NCI-H187 treated with DMSO at 0.1 percent for 48 hours (cell line): ENCODE results near the gene A2ML1.
"Not testable (repeated sequence)": the region's sequence is repeated elsewhere in the genome, so short reads cannot be mapped to it uniquely, and the experiment has no call there.

Experiments
- DNase-seq: peaks from one replicate; lab custom pipeline; 2025; lab: John Stamatoyannopoulos, UW

Gene A2ML1

DNA sequence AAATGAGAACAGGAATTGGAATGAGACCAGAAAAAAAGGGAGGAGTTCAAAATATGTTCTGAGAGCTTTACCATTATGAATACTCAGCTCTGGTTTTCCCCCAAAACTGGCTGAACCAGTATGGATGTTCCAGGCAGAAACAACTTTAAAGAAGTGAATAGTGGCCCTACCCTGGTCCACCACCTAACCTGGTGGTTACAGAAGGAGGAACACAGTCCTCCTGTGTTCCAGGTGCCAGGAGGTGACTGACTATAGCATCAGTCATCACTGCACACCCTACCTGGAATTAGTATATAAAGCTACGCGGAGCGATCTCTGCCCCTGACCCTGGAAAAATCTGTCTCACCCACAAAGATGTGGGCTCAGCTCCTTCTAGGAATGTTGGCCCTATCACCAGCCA, at the start of gene A2ML1:
A2ML1 (plus strand) TSS at position 324 of the 400 bp plus-strand sequence; CDS start at position 355, 31 bp downstream.
- DNase-seq, result no peak

DNA sequence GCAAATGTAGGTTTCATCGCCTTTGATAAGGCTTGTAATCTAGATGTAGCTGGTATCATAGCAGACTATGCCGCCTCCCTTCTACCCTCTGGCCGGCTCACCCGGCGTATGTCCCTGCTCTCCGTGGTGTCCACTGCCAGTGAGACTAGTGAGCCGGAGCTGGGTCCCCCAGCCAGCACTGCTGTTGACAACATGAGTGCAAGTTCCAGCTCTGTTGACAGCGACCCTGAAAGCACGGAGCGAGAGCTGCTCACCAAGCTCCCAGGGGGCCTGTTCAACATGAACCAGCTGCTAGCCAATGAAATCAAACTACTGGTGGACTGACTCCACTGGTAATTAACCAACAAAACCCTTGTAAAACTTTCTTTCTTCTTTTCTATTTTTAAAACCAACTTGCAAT, 49.0 kb upstream of the A2ML1 start:
- DNase-seq, result no peak

DNA sequence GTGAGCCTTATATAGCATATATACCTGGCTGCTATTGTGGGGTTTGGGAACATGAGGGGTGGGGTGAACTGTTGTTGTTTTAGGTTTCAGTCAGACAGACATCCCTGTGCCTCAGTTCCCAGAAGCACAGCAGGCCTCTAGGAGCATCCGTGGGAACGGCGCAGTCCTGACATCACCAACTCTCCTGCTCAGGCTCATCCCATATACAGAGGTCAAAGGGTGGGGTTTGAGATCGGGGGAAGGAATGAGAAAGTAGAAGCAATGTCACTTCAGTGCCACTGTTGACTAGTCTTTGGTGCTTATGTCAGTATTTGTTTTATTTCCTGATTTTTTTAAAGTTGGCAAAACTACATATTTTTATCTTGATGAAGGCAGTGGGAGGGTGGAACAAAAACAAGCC, 43.1 kb upstream of the A2ML1 start:
- DNase-seq, result no peak

GRCh38 chr12:8779862-8780261, 42.6 kb upstream of the A2ML1 start:
- no peak for DNase-seq

GRCh38 chr12:8780389-8780788, 42.0 kb upstream of the A2ML1 start:
- DNase-seq, result no peak

GRCh38 chr12:8781381-8782127, 40.9 kb upstream of the A2ML1 start:
- no peak for DNase-seq

DNA sequence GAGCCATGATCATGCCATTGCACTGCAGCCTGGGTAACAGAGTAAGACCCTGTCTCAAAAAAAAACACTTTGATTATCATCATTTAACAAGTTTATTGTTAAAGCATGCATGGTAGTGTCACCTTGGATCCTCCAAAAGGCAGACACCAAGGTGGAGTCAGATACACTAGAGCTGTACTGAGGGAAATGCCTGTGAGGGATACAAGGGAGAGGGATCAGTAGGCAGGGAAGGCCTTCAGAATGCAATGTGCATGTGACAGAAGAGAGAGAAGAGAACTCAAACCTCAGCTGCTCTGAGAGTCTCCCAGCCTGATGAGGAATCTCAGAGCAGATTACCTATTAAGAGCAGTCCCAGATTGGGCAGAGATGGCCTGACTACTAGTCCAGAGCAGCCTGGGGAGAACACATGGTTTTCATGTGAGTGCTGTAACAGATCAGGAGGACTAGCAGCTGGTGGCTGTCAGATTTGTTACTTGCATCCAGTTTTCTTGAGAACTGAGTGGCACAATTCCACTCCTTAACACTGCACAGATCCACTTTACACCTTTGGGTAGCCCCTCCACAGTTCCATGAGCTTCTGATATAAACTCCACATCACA, 38.0 kb upstream of the A2ML1 start:
- DNase-seq, result no peak

GRCh38 chr12:8785499-8785898, 36.9 kb upstream of the A2ML1 start:
- no peak for DNase-seq

- not testable (repeated sequence) for DNase-seq
Observed at GRCh38 chr12:8787206-8787605, 35.2 kb upstream of the A2ML1 start.

- not testable (repeated sequence) for DNase-seq
Observed at GRCh38 chr12:8788706-8789105, 33.7 kb upstream of the A2ML1 start.

DNA sequence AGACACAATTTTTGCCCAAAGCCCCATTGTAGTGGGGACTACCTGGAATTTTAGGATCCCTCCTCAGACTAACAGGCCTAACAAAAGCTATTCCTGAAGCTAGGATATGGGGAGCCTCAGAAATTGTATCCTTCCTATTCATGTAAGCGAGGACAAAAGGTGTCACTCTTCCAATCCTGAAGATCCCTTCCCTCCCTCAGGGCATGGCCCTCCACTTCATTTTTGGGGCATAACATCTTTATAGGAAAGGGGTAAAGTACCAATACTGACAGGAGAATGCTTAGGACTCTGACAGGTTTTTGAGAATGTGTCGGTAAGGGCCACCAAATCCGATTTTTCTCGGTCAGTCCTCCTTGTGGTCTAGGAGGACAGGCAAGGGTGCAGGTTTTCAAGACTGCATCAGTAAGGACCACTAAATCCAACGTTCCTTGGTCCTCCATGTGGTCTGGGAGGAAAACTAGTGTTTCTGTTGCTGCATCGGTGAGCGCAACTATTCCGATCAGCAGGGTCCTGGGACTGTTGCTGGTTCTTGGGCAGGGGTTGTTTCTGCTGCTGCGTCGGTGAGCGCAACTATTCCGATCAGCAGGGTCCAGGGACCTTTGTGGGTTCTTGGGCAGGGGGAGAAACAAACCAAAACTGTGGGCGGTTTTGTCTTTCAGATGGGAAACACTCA, 32.9 kb upstream of the A2ML1 start:
- not testable (repeated sequence) for DNase-seq

GRCh38 chr12:8793226-8793625, 29.2 kb upstream of the A2ML1 start:
- DNase-seq, result not testable (repeated sequence)

GRCh38 chr12:8794611-8795010, 27.8 kb upstream of the A2ML1 start:
- not testable (repeated sequence) for DNase-seq

GRCh38 chr12:8796831-8797626, 25.4 kb upstream of the A2ML1 start:
- no peak for DNase-seq

- DNase-seq, result not testable (repeated sequence)
Observed at GRCh38 chr12:8801213-8801612, 21.2 kb upstream of the A2ML1 start.

DNA sequence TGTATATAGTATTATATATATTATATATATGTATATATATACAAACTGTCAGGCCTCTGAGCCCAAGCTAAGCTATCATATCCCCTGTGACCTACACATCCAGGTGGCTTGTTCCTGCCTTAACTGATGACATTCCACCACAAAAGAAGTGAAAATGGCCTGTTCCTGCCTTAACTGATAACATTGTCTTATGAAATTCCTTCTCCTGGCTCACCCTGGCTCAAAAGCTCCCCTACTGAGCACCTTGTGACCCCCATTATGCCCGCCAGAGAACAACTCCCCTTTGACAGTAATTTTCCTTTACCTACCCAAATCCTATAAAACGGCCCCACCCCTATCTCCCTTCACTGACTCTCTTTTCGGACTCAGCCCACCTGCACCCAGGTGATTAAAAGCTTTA, 17.6 kb upstream of the A2ML1 start:
- not testable (repeated sequence) for DNase-seq

DNA sequence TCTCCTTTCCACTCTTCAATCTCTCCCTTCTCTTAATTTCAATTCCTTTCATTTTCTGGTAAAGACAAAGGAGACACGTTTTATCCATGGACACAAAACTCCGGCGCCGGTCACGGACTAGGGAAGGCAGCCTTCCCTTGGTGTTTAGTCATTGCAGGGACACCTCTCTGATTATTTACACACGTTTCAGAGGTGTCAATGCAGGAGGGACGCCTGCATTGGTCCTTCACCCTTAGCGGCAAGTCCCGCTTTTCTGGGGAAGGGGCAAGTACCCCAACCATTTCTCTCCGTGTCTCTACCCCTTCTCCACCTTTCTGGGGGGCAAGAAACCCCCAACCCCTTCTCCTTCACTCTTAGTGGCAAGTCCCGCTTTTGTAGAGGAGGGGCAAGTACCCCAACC, 16.9 kb upstream of the A2ML1 start:
- not testable (repeated sequence) for DNase-seq

DNA sequence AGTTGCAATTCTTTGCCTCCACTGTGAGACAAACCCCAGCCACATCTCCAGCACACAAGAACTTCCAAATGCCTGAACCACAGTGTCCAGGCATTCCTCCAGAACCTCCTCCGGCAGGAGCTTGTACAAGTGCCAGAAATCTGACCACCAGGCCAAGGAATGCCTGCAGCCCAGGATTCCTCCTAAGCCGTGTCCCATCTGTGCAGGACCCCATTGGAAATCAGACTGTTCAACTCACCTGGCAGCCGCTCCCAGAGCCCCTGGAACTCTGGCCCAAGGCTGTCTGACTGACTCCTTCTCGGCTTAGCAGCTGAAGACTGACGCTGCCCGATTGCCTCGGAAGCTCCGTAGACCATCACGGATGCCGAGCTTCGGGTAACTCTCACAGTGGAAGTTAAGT, 15.3 kb upstream of the A2ML1 start:
- not testable (repeated sequence) for DNase-seq

GRCh38 chr12:8810112-8810511, 12.3 kb upstream of the A2ML1 start:
- DNase-seq, result not testable (repeated sequence)

GRCh38 chr12:8813572-8814357, 8.7 kb upstream of the A2ML1 start:
- no peak for DNase-seq

DNA sequence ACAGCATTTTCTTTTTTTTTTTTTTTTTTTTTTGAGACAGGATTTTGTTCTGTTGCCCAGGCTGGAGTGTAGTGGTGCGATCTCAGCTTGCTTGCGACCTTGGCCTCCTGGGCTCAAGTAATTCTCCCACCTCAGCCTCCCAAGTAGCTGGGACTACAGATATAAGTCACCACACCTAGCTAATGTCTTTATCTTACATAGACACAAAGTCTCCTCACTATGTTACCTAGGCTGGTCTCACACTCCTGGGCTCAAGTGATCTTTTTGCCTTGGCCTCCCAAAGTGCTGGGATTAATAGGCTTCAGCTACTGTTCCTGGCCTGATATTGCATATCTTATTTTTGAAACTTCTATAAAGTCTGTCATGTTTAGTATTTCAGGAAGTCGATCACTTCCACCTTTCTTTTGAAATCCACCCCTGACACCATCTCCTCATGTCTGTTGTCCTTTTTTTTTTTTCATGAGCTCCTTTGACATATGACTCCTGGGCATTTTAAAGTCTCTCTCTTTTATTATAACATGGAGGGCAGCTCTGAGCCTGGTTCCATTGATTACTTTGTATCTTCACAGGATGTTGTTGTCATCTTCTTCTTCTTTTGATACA, 5.9 kb upstream of the A2ML1 start:
- no peak for DNase-seq
